ENCODE measurements around the gene PADI4.

PADI4 gene

GRCh38 chr1:17282836-17283235, 25.2 kb upstream of the PADI4 start:
- DNase-seq: no peak

- no peak for DNase-seq
These were observed 21.4 kb upstream of the PADI4 start for GRCh38 chr1:17286646-17287045.

- no peak for DNase-seq
These were observed 20.7 kb upstream of the PADI4 start for GRCh38 chr1:17287130-17287776.

GRCh38 chr1:17289721-17290120, 18.3 kb upstream of the PADI4 start:
- no peak for DNase-seq

GRCh38 chr1:17290553-17290952, 17.4 kb upstream of the PADI4 start:
- DNase-seq: no peak

- no peak for DNase-seq
These were observed 15.5 kb upstream of the PADI4 start for GRCh38 chr1:17292299-17293160.

- DNase-seq: no peak
These were observed 14.1 kb upstream of the PADI4 start for GRCh38 chr1:17293681-17294425.

- no peak for DNase-seq
These were observed 12.7 kb upstream of the PADI4 start for GRCh38 chr1:17295292-17295691.

GRCh38 chr1:17296086-17296485, 11.9 kb upstream of the PADI4 start:
- DNase-seq: no peak

- no peak for DNase-seq
These were observed 10.0 kb upstream of the PADI4 start for GRCh38 chr1:17297991-17298390.

- no peak for DNase-seq
These were observed 6.2 kb upstream of the PADI4 start for GRCh38 chr1:17301767-17302166.

- DNase-seq: no peak
These were observed 3.7 kb upstream of the PADI4 start for GRCh38 chr1:17304151-17304825.

- no peak for DNase-seq
These were observed 3.2 kb upstream of the PADI4 start for GRCh38 chr1:17304826-17305175.

- no peak for DNase-seq
These were observed 2.4 kb upstream of the PADI4 start for GRCh38 chr1:17305576-17306095.

- no peak for DNase-seq
These were observed 1.6 kb upstream of the PADI4 start for GRCh38 chr1:17306407-17306806.

- DNase-seq: no peak
These were observed 1.1 kb upstream of the PADI4 start for GRCh38 chr1:17306921-17307320.

- DNase-seq: no peak
These were observed 668 bp upstream of the PADI4 start for GRCh38 chr1:17307329-17307728.

- no peak for DNase-seq
These were observed 596 bp downstream of the PADI4 start for GRCh38 chr1:17308593-17308992.

- no peak for DNase-seq
These were observed 1.6 kb downstream of the PADI4 start for GRCh38 chr1:17309426-17310067.

GRCh38 chr1:17310068-17310640, 2.2 kb downstream of the PADI4 start:
- DNase-seq: no peak

GRCh38 chr1:17313530-17314309, 5.7 kb downstream of the PADI4 start:
- DNase-seq: no peak

All from activated CD8-positive, alpha-beta memory T cell treated with anti-CD3 and anti-CD28 coated beads, Interleukin-2, amount 50 U/mL, for 48 hours (primary cell).